Measurements from ENCODE around the gene ZNF831. TPM values are rescaled to one million over a fixed set of nuclear protein-coding genes. Genes with fewer than 3 reads are reported as not detected.

ZNF831 gene
- total and polyA plus RNA-seq, 10 of the 15 experiments (the other 5 are each of a cell fraction or from before 2014, with no cell fraction given): 0.01 to 0.97 (median 0.23) TPM

- no peaks in the 10 kb centered on the region for H3K79me2 ChIP-seq (ENCODE audit: control insufficient read depth, insufficient read depth, low read length)
- no peaks in the 10 kb centered on the region for H3K9me3 ChIP-seq (replicated peaks; ENCODE audit: control insufficient read depth, insufficient read depth, low read length)
- no peak overlapping the region for H2AFZ ChIP-seq (ENCODE audit: control insufficient read depth, low read depth, low read length)
- ChIA-PET CTCF (no interaction called here), SMC1A (ENCODE audit: uncharacterized antibody, unreplicated experiment) (no interaction called here), POLR2A (no interaction called here), RAD21 (ENCODE audit: unreplicated experiment) (no interaction called here)
- H3K4me3 ChIP-seq: no peak overlapping the region
- H3K27ac ChIP-seq (ENCODE audit: control insufficient read depth, insufficient read depth): no peak overlapping the region
- TF ChIP-seq SP1 (IDR thresholded peaks at IDR 0.05; ENCODE audit: low read depth, low read length) (no peak), YBX1 (IDR thresholded peaks at IDR 0.05) (no peak), HDAC6 (IDR thresholded peaks at IDR 0.05; ENCODE audit: unreplicated experiment) (no peak), SIN3A (IDR thresholded peaks at IDR 0.05; ENCODE audit: low read depth, low read length) (no peak), ZNF384 (IDR thresholded peaks at IDR 0.05; ENCODE audit: borderline replicate concordance, low read depth, low read length) (no peak), NBN (IDR thresholded peaks at IDR 0.05) (no peak), CREM (IDR thresholded peaks at IDR 0.05; ENCODE audit: low read depth) (no peak), IRF5 (IDR thresholded peaks at IDR 0.05; ENCODE audit: borderline replicate concordance) (no peak), PML (IDR thresholded peaks at IDR 0.05; ENCODE audit: low read length) (no peak), ZZZ3 (IDR thresholded peaks at IDR 0.05; ENCODE audit: control insufficient read depth, insufficient read length, low read depth) (no peak), HSF1 (IDR thresholded peaks at IDR 0.05; ENCODE audit: low read depth, low read length) (no peak)
- H3K9ac ChIP-seq (ENCODE audit: control insufficient read depth, insufficient read depth, low read length): no peak overlapping the region
- ATAC-seq: no peak
- H3K4me2 ChIP-seq (ENCODE audit: control insufficient read depth, insufficient read depth): no peak overlapping the region
- BruUV-seq (replicated peaks): no TSS peak
- no peaks in the 10 kb centered on the region for H3K36me3 ChIP-seq (ENCODE audit: control insufficient read depth in 2 of 2, insufficient read depth in 2 of 2, low read length in 1 of 2)
- H3K27me3 ChIP-seq (replicated peaks in 1 of 2; ENCODE audit: control insufficient read depth in 2 of 2, insufficient read depth in 2 of 2, low read length in 1 of 2): no peaks in the 10 kb centered on the region; a peak in 1 of 4 replicates
- no peaks in the 10 kb centered on the region for H3K4me1 ChIP-seq (ENCODE audit: control insufficient read depth, insufficient read depth, low read length)
- no peaks in the 10 kb centered on the region for H4K20me1 ChIP-seq (ENCODE audit: control insufficient read depth, insufficient read depth)
- intact Hi-C loops (cut with micrococcal nuclease; ENCODE audit: unreplicated experiment): no loop called here
- 55% methylated on average over 5 of the region's 5 CpGs for WGBS (ENCODE audit: insufficient coverage, insufficient replicate concordance, low lambda C conversion rate, missing lambda C conversion rate)
- no peak for FAIRE-seq
- in situ Hi-C loops (cut with MboI): no loop called here
- DNase-seq (ENCODE audit: low read depth, low spot score): no peak
Measured at GRCh38 chr20:59255256-59255655, 91.6 kb downstream of the ZNF831 start.

Data from GM12878 (cell line).